ENCODE results near the gene CETN1.

CETN1 gene

DNA sequence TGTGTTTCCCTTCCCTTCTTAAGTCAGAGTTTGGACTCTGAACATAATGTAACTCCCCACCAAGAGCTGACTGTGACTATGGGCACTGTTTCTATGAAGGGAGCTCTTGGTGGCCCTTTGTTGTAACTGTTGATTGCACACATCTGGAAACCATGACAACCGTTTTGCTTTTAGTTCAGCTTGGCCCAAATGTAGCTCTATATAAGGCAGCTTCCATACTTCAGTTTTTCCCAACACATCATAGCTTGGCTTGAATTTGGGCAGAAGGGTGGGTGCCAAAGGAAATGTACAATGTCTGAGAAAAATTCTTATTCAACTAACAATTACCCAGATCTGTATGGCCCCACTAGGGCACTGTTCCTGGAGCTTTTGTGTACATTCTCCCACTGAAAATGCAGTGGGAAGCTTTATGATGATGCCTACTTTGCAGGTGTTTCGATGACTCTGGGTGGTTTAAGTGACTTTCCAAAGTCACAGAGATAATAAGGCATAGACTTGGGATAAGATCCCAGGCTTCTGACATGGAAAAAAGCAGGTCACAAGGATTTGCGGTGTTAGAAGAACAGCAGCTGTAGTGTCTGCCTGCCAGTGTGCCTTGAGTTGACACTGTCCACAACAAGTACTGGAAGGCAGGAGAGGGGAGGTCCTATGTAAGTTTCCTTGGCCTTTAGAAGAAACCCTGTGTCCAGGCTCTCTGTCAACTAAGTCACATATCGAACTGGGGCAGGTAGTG, 2.4 kb upstream of the CETN1 start:
- no peak for DNase-seq (ENCODE audit: low read depth)

DNA sequence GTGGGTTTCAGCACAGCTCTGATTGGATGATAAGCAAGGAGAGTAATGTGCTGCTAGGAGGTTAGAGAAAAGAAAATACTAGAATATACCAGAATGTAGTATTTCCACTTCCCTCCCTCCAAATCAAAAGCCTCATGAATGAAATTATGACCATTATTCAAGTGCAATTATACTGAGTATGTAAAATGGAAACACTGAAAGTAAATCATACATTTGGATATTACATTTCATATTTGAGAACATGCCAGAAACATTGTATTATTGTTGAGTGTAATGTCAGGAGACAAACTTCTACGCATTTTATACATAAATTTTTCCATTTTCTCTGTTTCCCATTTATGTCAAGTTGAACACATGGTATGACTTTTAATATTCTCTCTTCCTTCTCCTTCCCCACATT, 942 bp upstream of the CETN1 start:
- DNase-seq (ENCODE audit: low read depth): no peak

DNA sequence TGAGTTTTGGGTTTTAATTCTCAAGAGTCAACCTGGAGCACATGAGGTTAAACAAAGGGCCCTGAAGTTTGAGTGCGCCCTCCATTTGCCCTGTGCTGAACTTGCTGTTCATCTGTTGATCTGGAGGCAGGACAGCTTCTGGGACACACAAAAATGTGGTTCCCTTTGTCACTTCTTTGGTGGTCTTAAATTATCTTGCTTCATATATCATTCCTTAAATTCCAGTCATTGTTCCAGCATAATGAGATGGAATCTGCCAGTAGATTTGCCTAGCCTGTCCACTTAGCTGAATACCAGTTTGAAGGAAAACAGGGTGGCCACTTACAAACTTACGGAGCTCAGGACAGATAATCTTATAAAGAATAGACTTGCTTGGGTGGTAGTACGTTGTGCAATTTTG, 916 bp downstream of the CETN1 start:
- no peak for DNase-seq (ENCODE audit: low read depth)

DNA sequence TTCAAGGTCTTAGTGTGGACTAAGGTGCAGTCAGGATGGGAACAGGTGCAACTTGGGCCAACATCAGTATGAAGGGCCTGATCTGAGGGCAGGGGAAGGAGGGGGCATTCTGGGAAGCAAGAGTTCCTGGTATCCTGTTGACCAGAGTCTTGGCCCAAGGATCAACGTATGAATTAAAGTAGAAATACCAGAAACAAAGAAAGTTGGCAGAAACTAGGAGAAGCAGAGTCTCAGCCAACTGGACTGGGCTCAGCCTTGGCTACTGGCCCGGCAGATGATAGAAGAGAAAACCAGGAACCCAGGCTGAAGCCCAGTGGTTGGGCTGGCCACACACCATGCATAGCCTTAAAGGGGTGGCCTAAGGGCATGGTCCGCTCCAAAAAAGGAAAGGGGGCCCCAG, 2.3 kb downstream of the CETN1 start:
- no peak for DNase-seq (ENCODE audit: low read depth)

DNA sequence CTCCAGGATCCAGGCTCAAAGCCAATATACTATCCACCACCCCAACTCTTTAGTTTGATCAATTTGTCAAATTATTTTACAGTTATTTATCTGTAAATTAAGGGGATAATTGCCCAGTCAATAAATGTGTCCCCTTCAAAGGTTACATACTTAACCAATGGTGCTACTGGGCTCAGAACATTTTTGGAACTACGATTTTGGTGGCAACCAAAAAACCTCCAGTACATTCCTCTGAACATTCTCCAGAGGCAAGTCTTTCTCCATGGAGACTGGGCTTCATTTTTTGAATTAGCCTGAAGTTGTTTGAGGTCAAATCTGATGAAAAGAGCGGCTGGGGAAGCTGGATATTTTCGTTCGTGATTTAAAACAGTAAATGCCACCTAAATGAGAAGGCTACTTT, 14.9 kb downstream of the CETN1 start:
- DNase-seq (ENCODE audit: low read depth): no peak

DNA sequence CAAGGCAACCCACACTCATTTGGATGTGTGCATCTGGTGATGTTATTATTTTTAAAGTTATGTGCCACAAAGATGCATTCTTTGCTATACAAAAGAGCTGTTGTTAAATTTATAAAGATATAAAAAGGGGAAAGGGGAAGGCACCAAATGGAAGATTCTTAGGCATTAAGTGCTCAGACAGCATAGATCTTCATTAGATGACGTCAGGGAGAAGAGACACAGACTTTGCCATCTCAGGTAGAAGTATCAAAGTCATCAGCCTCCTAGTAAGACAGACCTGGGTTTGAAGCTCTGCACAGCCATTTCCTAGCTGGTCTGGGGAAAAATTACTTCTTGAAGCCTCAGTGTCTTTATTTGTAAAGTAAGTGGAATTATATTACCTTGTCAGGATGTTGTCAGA, 15.4 kb downstream of the CETN1 start:
- DNase-seq (ENCODE audit: low read depth): no peak

DNA sequence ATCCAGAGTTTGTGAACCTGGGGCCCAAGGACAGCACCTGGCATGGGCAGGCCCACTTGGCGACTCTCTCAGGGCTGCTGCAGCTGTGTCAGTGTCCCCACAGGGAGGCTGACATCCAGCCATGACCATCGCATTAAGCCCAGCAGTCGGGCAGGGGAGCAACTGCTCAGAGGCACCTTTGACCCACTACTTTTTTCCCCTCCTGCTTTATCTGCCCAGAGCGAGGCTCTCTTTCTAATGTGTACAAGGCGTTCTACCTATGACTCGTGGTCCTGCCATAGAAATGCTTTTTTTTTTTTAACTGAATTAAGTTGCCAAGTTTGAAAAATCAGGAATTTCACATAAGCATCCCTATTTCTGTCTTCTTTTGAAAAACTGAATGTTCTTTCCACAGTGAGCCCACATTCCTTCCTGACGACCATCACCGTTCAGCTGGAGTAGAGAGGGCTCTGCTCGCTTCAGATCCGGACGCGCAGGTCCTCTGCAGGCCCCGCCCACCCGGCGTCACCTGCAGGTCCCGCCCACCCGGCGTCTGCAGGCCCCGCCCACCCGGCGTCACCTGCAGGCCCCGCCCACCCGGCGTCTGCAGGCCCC, 16.2 kb downstream of the CETN1 start:
- DNase-seq (ENCODE audit: low read depth): no peak

DNA sequence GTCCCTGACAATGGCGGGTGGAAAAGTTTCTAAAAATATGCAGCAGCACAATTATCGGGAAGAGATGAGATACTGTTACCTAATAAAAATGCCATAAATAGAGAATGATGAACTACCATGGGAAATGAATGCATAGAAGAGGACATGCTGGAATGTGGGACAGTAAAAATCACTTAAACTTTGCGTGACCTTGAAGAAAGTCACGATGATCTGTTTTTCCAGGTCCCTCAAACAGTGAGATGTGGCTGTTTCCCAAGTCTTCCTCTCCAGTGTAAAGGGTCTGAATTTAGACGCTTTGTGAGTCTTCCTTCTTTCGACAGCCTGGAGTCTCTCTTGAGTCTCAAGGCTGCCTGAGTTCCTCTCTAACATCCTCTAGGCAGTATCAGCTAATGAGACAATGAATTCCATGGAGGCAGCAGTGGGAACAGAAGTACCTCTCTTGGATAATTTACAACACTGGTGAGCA, 18.0 kb downstream of the CETN1 start:
- DNase-seq (ENCODE audit: low read depth): no peak

DNA sequence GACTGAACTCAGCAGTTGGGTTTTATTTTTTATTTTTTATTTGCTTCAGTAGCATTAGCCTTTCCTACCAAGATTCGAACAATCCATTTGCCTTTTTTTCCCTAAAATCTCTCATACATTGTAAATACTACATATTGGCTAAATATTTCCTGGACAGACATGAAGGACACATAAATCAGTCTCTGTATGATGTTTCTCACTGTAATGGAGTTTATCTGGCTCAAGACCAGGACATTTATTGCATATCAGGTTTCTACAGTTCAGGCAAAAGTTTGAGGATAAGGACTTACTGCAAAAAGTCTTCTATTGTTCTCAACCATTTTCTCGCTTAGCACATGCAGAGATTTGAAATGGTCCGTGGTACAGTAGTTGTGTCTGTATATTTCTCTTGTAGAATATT, 19.9 kb downstream of the CETN1 start:
- DNase-seq (ENCODE audit: low read depth): no peak

DNA sequence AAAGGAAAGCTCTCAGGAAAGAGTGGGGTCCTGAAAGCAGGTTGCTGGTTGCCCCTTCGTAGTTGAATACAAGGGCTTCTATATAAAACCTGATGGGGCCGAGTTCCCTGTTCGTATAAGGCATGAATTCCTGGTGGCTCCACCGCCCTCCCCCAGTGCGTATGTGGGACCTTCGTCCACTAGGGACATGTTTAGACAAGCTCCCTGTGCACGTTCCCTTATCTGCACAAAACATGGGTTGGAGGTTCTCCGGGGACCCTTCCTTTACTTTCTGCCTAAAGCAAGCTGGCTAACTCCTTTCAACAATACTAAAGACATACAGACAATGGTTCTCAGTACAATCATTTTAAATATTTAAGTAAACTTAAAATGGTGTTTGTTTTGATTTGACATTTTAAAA, 24.6 kb downstream of the CETN1 start:
- DNase-seq (ENCODE audit: low read depth): no peak

DNA sequence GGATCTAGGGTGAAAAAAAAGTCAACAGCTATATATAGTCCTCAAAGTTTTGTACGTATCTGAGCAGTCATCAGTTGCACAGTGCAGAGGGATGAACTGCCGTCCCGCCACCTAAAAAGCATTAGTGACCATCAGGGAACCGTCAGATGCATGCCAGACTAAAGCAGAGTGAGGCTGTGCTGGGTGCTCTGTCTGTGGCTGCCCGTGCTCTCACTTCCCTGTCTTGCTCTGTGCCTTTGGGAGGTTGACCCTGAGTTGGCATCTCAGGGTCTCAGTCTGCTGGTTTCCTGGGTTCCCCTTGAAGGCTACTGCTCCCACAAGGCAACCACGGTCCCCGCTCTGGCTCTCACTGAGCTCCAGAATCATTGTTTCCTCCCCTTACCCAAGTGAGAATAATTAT, 27.8 kb downstream of the CETN1 start:
- no peak for DNase-seq (ENCODE audit: low read depth)

DNA sequence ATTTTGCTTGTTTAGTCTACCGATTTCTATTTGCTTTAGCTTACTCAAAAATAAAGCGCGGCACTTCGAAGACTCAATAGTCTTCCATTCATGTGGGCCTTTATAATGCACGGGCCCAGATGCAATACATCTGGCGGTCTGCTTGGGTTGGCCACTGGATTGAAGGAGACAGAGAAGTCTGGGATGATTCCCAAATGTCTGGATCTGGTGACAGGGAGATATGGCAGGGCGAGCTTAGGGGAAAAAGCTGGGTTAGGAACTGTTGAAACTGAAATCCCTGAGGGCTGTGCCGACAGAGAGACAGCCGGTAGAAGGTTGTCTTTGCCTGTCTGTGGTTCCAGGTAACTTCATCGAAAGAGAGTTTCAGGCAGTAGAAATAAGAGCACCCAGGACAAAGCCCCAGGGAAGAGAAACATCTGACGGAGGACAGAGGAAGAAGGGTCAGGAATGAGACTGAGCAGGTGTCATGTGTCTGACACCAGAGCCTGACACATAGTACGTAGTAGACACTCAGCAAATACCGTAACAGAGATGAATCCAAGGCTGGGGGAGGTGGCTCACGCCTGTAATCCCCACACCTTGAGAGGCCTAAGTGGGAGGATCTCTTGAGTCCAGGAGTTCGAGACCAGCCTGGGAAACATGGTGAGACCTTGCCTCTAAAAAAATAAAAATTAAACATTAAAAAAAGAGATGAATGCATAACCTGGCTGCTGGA, 30.2 kb downstream of the CETN1 start:
- no peak for DNase-seq (ENCODE audit: low read depth)

DNA sequence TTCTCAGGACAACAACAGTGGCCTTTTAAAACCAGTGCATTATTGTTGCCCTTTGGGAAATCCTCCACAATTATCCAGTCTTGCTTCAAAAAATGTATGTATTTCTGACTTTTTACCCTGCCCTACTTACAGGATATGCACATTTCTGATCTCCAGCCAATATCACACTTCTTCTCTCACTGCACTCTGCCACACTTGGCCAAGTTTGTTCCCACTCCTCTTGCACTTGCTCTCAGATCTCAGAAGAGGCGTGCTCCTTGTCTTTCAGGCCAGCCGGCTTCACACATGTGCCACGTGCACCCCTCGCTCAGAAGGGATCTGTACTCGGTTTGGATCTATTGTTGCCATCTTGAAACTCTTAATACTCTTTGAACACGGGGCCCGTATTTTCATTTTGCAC, 32.0 kb downstream of the CETN1 start:
- no peak for DNase-seq (ENCODE audit: low read depth)

DNA sequence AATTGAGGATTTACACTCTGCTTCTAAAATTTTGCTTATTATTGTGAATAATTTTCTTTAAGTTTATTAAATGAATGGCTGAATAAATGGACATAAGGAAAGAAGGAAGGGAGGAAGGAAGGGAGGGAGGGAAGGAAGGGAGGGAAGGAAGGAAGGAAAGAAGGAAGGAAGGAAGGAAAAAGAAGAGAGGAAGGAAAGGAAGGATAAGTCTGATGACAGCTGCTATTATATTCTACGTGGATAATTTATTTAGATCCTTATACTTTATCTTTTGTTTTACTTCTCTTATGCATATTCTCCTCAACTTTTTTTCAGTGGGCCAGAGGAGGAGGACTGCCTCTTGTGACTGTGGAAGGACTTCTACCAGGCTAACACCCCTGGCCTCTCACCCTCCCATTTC, 34.0 kb downstream of the CETN1 start:
- DNase-seq (ENCODE audit: low read depth): no peak

DNA sequence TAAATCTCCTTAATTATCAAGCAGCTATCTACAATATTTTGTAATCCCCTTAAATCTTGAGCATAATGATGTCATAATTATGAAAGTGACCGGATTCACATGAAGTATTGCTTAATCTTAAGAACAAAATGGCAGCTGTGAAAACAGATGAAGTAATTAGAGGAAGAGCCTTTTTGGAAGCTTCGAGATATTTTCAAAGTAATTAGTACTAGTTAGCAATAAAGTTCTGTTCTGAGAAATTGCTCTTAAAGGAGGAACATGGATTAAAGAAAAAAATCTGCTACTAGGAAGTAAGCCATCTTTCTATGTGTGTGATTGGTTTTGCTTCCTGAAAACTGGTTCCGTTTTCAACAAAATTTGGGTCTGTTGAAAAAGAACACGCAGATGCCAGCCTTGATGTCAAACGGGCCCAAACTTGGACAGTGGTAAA, 34.9 kb downstream of the CETN1 start:
- DNase-seq (ENCODE audit: low read depth): no peak

DNA sequence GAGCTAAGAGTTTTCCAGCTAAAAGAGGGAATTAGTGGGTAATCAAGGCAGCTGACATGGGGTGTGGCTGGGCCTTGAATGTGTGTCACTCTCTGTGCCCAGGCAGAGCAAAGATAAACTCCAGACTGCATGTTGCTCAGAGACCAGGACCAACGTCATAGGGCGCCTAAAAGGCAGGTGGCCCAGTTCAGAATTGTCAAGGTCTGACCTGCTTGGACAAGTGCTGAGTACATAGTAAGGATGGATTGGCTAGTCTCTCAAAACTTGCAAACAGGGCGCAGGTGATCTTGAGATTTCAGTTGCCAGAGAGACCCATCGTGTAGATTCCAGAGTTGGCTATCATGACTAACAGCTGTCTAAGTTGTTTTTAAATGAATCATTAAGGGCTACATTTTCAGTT, 35.6 kb downstream of the CETN1 start:
- DNase-seq (ENCODE audit: low read depth): no peak

DNA sequence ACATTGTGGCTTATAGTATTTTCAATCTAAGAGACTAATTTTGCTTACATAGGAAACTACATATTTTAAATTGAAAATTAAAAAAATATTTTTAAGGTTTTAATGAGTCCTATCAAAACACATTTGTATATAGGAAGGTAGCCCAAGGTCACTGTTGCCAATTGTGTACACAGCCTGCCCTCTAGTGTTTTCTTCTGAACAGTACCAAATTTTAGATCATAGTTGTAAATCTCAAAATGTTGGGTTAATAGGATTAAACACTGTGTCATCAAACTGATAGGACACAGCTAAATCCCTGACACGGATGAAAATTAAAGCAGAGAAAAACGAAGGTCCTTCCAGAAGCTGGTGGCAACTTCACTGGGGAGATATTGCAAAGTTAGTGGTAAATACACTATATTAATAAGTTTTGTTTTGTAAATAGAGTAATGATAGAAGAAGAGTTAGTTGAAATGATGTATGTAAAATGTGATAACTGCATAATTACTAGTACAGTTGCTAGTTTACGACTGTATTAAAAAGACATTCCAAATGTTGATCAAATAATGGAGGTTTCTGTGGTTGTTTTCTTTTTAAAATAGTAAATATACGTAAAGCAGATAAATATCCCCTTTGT, 36.3 kb downstream of the CETN1 start:
- DNase-seq (ENCODE audit: low read depth): no peak

DNA sequence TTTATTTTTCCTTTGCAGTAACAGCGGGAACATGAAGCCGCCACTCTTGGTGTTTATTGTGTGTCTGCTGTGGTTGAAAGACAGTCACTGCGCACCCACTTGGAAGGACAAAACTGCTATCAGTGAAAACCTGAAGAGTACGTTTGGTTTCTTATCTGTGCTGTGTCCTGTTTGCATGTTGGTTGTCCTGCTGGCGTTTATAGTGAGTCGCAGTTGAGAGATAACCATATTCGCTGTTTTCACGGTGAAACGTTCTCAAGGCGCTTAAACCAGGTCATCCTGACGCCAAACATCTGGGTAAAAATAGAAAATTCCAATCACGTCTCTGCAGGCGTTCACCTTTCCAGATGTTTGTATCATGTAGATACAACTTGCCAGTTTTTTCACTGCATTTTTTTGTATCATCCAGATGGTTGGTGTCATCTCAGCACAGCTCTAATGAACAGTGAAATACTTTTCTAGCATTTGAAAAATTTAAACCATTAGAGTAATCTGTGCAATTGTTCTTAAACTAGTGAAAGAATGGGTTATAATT, 37.9 kb downstream of the CETN1 start:
- no peak for DNase-seq (ENCODE audit: low read depth)

DNA sequence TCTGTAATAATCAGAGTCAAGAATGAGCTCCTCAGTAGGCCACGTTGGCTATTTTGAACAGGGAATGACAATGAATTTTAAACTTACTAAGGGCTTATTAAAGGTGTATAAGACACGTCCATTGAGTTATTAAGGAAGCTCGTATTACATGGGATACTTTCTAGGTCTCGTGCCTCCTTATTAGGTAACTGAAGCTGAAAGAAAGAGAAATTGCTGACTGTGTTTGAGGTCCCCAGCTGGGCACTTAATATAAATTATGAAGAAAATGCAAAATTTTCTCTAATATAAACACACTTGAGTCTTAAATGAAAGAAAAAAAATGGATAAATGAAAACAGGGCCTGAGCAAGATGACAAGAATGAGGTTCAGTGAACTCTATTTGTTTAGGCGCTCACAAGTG, 38.4 kb downstream of the CETN1 start:
- no peak for DNase-seq (ENCODE audit: low read depth)

DNA sequence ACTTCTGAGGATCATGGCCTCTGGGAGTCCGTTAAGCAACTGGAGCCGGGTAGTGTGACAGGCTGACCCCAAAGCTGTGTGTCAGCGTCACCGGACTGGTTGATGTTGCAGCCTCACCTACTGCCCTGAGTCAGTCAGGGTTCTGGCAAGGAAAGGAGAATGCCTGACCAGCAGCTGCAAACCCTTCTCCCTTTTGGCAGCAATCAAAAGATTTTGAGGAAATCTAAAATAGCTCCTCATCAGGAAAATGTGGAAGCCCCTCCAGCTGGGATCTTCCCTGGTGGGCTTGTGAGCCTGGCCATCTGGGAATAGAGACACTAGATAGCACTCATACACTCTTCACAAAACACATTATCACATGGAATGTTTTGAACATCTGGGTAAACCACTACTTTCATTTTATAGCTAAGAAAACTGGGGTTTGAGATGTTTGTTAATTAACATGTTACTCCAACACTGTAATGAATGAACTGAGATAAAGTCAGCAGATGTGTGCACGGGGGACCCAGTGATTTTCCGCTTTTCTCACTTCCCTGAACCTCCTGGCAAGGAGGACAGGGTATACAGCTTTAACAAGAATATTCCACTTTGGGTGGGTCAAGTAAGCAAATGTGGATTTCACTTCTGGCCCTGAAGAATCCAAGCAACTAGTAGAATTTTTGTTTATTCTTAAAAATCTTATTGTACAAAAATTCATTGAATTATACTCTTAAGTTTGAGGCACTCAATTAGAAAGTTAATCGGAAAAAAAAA, 41.3 kb downstream of the CETN1 start:
- DNase-seq (ENCODE audit: low read depth): no peak

DNA sequence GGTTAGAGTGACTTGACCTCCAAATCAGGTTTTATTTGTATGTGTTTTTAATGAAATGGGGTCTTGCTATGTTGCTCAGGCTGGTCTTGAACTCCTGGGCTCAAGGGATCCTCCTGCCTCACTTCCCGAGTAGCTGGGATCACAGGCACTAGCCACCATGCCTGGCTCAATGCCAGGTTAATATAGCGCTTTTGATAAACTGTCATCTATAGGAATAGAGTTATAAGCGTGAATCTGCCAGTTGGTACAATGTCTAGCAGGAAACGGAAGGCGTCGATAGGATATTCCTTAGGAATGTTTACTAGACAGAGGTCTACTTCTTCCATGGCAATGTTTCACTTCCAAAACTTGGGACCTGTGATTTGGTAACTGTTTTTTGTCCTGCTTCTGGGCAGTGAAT, 42.1 kb downstream of the CETN1 start:
- DNase-seq (ENCODE audit: low read depth): no peak
